Endodermal cell (in vitro differentiated cells): Measurements from ENCODE around the gene LAMB1. TPM values are rescaled to one million over a fixed set of nuclear protein-coding genes. Genes with fewer than 3 reads are reported as not detected.

Source experiments
- DNase-seq: peaks from one replicate; pipeline ENCODE4 v3.0.0-alpha.2; 2017
- H3K27ac ChIP-seq: 2 replicates; pipeline ENCODE4 v1.5.1; 2013; ENCODE audit warnings: mild to moderate bottlenecking, low read depth, low read length, moderate library complexity
- H3K27me3 ChIP-seq: 2 replicates; pipeline ENCODE4 v1.6.1; 2013; ENCODE audit warnings: mild to moderate bottlenecking, low read length, moderate library complexity; ENCODE audit not compliant: insufficient read depth, control insufficient read depth, poor library complexity, severe bottlenecking
- H3K36me3 ChIP-seq: 2 replicates; pipeline ENCODE4 v1.7.0; 2013; ENCODE audit warnings: mild to moderate bottlenecking, low read length, moderate library complexity; ENCODE audit not compliant: control insufficient read depth, insufficient read depth
- H3K4me1 ChIP-seq: one replicate; pipeline ENCODE4 v1.7.0; 2013; ENCODE audit warnings: low read length; ENCODE audit not compliant: control insufficient read depth, insufficient read depth
- H3K4me3 ChIP-seq: 2 replicates; pipeline ENCODE4 v1.5.1; 2013; ENCODE audit warnings: mild to moderate bottlenecking, low read length, moderate library complexity
- H3K9ac ChIP-seq: 2 replicates; pipeline ENCODE4 v1.6.1; 2013; ENCODE audit warnings: mild to moderate bottlenecking, low read length, moderate library complexity; ENCODE audit not compliant: poor library complexity, severe bottlenecking; ENCODE audit errors: extremely low read depth
- H3K9me3 ChIP-seq: 2 replicates; pipeline ENCODE4 v1.6.1; 2013; ENCODE audit warnings: mild to moderate bottlenecking, low read length, moderate library complexity; ENCODE audit not compliant: control insufficient read depth
- H3K27ac Mint-ChIP-seq: 2 replicates; pipeline ENCODE4 v1.8.0; 2020; ENCODE audit warnings: mixed read lengths
- H3K27me3 Mint-ChIP-seq: 2 replicates; pipeline ENCODE4 v1.8.0; 2021; ENCODE audit warnings: mild to moderate bottlenecking, mixed read lengths; ENCODE audit not compliant: insufficient read depth
- H3K36me3 Mint-ChIP-seq: 2 replicates; pipeline ENCODE4 v1.8.0; 2020; ENCODE audit warnings: low read depth, mixed read lengths
- H3K4me1 Mint-ChIP-seq: 2 replicates; pipeline ENCODE4 v1.8.0; 2020; ENCODE audit warnings: mixed read lengths
- H3K4me3 Mint-ChIP-seq: 2 replicates; pipeline ENCODE4 v1.8.0; 2020; ENCODE audit warnings: mild to moderate bottlenecking, moderate library complexity, mixed read lengths
- H3K9me3 Mint-ChIP-seq: 2 replicates; pipeline ENCODE4 v1.8.0; 2020; ENCODE audit warnings: mild to moderate bottlenecking, mixed read lengths
- CTCF ChIP-seq: fragments of 200-600 bp; sonication (generic); conservative IDR thresholded peaks from 2 replicates; pipeline ENCODE4 v1.5.0; 2021; ENCODE audit warnings: antibody characterized with exemption, mild to moderate bottlenecking
- WGBS, 2 experiments: methylation state at CpG; one replicate each; pipeline versions ENCODE4 v1.1.5 to v1.1.7; 2013; ENCODE audit warnings: missing lambda C conversion rate in 2 of 2, mixed read lengths in 1 of 2; ENCODE audit not compliant: insufficient coverage in 1 of 2, insufficient read length in 1 of 2; 5-methylcytosine and 5-hydroxymethylcytosine counted together
- total RNA-seq, 2 donors: library from RNA; stranded (reverse); fragmentation: NEBNext Ultra II Directional in 1 of 2; extraction: Animal tissue kit (Norgen Biotek cat#: 25700) in 1 of 2; gene quantifications; 2 replicates in 1 of 2; 3 replicates in 1 of 2; pipeline ENCODE4 v1.2.1, GENCODE V29; 2021

The LAMB1 gene
- total RNA-seq, 2 donors from 2014 or later: 192 to 209 TPM

- H3K36me3 Mint-ChIP-seq: peaks cover 73% of the 10 kb centered on the region
- Histone ChIP-seq H3K4me1 (no peaks in the 10 kb centered on the region), H3K4me3 (no peak overlapping the region), H3K9me3 (no peaks in the 10 kb centered on the region), H3K27me3 (no peaks in the 10 kb centered on the region), H3K27ac (no peak overlapping the region), H3K9ac (no peak overlapping the region), H3K36me3 (peaks cover 96% of the 10 kb centered on the region)
- H3K27ac Mint-ChIP-seq: no peak overlapping the region
- no peaks in the 10 kb centered on the region for H3K9me3 Mint-ChIP-seq
- no peak for TF ChIP-seq CTCF
- H3K27me3 Mint-ChIP-seq: no peaks in the 10 kb centered on the region
- no peak for DNase-seq
- 86 to 96% methylated on average over 4 of the region's 4 CpGs for WGBS, 2 experiments
- H3K4me1 Mint-ChIP-seq: peaks cover 10% of the 10 kb centered on the region
- H3K4me3 Mint-ChIP-seq: no peak overlapping the region
These were observed 62.0 kb downstream of the LAMB1 start for GRCh38 chr7:107940951-107941350.

GRCh38 chr7:107939573-107940489 is 63.1 kb downstream of the LAMB1 start:
- Mint-ChIP-seq H3K36me3 (peaks cover 74% of the 10 kb centered on the region), H3K27me3 (no peaks in the 10 kb centered on the region), H3K27ac (no peak overlapping the region), H3K4me3 (no peak overlapping the region), H3K9me3 (no peaks in the 10 kb centered on the region), H3K4me1 (peaks cover 10% of the 10 kb centered on the region)
- Histone ChIP-seq H3K27me3 (no peaks in the 10 kb centered on the region), H3K27ac (no peak overlapping the region), H3K9me3 (no peaks in the 10 kb centered on the region), H3K4me3 (no peak overlapping the region), H3K4me1 (no peaks in the 10 kb centered on the region), H3K9ac (no peak overlapping the region), H3K36me3 (peaks cover 96% of the 10 kb centered on the region)
- WGBS, 2 experiments: 95 to 98% methylated on average over 15 to 16 of the region's 16 CpGs
- DNase-seq: no peak
- no peak for TF ChIP-seq CTCF

- 91 to 94% methylated on average over 5 to 6 of the region's 6 CpGs for WGBS, 2 experiments
- DNase-seq: no peak
- Mint-ChIP-seq H3K36me3 (peaks cover 63% of the 10 kb centered on the region), H3K27me3 (no peaks in the 10 kb centered on the region), H3K27ac (no peak overlapping the region), H3K4me3 (no peak overlapping the region), H3K4me1 (peaks cover 17% of the 10 kb centered on the region), H3K9me3 (no peaks in the 10 kb centered on the region)
- H3K9me3 ChIP-seq: no peaks in the 10 kb centered on the region
- H3K9ac ChIP-seq: no peak overlapping the region
- no peak for TF ChIP-seq CTCF
- H3K27ac ChIP-seq: no peak overlapping the region
- no peak overlapping the region for H3K4me3 ChIP-seq
- peaks cover 95% of the 10 kb centered on the region for H3K36me3 ChIP-seq
- peaks cover 7% of the 10 kb centered on the region for H3K4me1 ChIP-seq
- H3K27me3 ChIP-seq: no peaks in the 10 kb centered on the region
These were observed 64.3 kb downstream of the LAMB1 start for GRCh38 chr7:107938456-107939250.
